HG03060 (cell line): ENCODE results near the gene LCNL1.
"Not testable (repeated sequence)": the region's sequence is repeated elsewhere in the genome, so short reads cannot be mapped to it uniquely, and the experiment has no call there.

Experiments used
- ATAC-seq: cut with Tn5 transposase; IDR thresholded peaks from one replicate; pipeline ENCODE4 v1.9.1; 2021; ENCODE audit warnings: low read depth, moderate number of reproducible peaks; ENCODE audit not compliant: unreplicated experiment

The LCNL1 gene

GRCh38 chr9:136990242-136990911 is 7.6 kb downstream of the LCNL1 start:
- ATAC-seq: no peak

- ATAC-seq: peak; percentile 52
Observed at GRCh38 chr9:136991993-136992818, 9.4 kb downstream of the LCNL1 start, which contains the start of gene PAXX. PAXX (plus strand) TSS chr9:136992422; CDS start chr9:136992444, 22 bp downstream.

GRCh38 chr9:136992819-136993369 is 10.1 kb downstream of the LCNL1 start:
- no peak for ATAC-seq

GRCh38 chr9:136994180-136994887 is 11.5 kb downstream of the LCNL1 start:
- ATAC-seq: no peak

GRCh38 chr9:136994888-136995230 is 12.1 kb downstream of the LCNL1 start:
- no peak for ATAC-seq

GRCh38 chr9:136995362-136995761 is 12.6 kb downstream of the LCNL1 start:
- no peak for ATAC-seq

- no peak for ATAC-seq
Observed at GRCh38 chr9:136995772-136996311, 13.0 kb downstream of the LCNL1 start.

- no peak for ATAC-seq
Observed at GRCh38 chr9:136996361-136997292, 13.8 kb downstream of the LCNL1 start, which contains the start of gene CLIC3. CLIC3 (minus strand) TSS chr9:136996568; CDS start chr9:136996543, 25 bp downstream.

- ATAC-seq: no peak
Observed at GRCh38 chr9:136997371-136997770, 14.6 kb downstream of the LCNL1 start.

- ATAC-seq: no peak
Observed at GRCh38 chr9:136997830-136998234, 15.0 kb downstream of the LCNL1 start.

- ATAC-seq: peak; percentile 68
Observed at GRCh38 chr9:137000177-137000930, 17.6 kb downstream of the LCNL1 start.

GRCh38 chr9:137001857-137002645 is 19.3 kb downstream of the LCNL1 start:
- no peak for ATAC-seq

- no peak for ATAC-seq
Observed at GRCh38 chr9:137002646-137003041, 19.9 kb downstream of the LCNL1 start.

GRCh38 chr9:137004285-137004684 is 21.5 kb downstream of the LCNL1 start:
- not testable (repeated sequence) for ATAC-seq

- ATAC-seq: no peak
Observed at GRCh38 chr9:137006116-137007003, 23.6 kb downstream of the LCNL1 start.

- ATAC-seq: no peak
Observed at GRCh38 chr9:137007108-137007815, 24.5 kb downstream of the LCNL1 start.
